Nephron progenitor cell (in vitro differentiated cells): ENCODE data around the gene FNDC3B.

Experiments
- DNase-seq: peaks from one replicate; pipeline ENCODE4 v3.0.0; 2021
- H3K27ac Mint-ChIP-seq: 2 replicates; pipeline ENCODE4 v1.8.0; 2021; ENCODE audit warnings: mild to moderate bottlenecking, moderate library complexity, mixed read lengths
- H3K27me3 Mint-ChIP-seq: 2 replicates; pipeline ENCODE4 v1.8.0; 2021; ENCODE audit warnings: mild to moderate bottlenecking, low read depth, mixed read lengths; ENCODE audit not compliant: poor library complexity
- H3K36me3 Mint-ChIP-seq: 2 replicates; pipeline ENCODE4 v1.8.0; 2021; ENCODE audit warnings: low read depth, mixed read lengths
- H3K4me1 Mint-ChIP-seq: 2 replicates; pipeline ENCODE4 v1.8.0; 2021; ENCODE audit warnings: mixed read lengths
- H3K4me3 Mint-ChIP-seq: 2 replicates; pipeline ENCODE4 v1.8.0; 2021; ENCODE audit warnings: mild to moderate bottlenecking, moderate library complexity, mixed read lengths
- H3K9me3 Mint-ChIP-seq: 2 replicates; pipeline ENCODE4 v1.8.0; 2021; ENCODE audit warnings: mild to moderate bottlenecking, moderate library complexity, mixed read lengths
- TF ChIP-seq, protein P1 (sequence below): fragments of 200-600 bp; sonication (generic); IDR thresholded peaks from 2 replicates; pipeline ENCODE4 v1.5.0; 2021; ENCODE audit warnings: antibody characterized with exemption

FNDC3B gene

DNA sequence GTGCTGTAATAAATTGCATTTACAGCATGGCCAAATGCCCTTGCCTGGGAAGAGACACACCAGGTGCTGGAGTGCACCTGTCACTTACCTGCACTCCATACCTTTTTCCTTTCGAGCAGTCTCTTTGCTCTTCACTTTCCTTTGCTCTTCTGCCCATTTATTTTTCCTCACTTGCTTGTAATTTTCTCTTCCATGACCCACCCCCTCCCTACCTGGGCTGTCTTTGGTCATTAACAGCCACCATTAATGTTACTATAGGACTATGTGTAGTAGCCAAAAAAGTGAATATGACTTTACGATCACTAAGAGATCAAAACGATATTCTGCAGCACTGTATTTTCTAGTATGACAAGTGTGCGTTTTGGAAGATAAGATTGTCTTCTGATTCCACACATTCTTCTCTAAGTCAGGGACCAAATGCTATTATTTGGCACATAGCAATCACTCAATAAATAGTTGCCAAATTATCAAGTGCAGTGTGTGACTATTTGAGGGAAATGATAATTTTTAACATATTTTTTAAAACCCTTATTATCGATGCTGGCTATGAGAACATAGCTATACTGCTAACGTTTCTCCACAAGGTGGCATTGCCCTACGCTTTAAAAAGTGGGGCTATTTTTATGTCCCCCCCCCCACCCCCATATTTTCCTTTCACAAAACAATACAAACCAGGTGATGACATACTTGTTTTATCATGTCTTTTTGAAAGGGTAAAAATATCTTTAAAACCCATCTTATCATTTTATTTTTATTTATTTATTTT, 294.5 kb downstream of the FNDC3B start:
- no peak for DNase-seq
- no peaks in the 10 kb centered on the region for H3K9me3 Mint-ChIP-seq
- TF ChIP-seq, protein P1, sequence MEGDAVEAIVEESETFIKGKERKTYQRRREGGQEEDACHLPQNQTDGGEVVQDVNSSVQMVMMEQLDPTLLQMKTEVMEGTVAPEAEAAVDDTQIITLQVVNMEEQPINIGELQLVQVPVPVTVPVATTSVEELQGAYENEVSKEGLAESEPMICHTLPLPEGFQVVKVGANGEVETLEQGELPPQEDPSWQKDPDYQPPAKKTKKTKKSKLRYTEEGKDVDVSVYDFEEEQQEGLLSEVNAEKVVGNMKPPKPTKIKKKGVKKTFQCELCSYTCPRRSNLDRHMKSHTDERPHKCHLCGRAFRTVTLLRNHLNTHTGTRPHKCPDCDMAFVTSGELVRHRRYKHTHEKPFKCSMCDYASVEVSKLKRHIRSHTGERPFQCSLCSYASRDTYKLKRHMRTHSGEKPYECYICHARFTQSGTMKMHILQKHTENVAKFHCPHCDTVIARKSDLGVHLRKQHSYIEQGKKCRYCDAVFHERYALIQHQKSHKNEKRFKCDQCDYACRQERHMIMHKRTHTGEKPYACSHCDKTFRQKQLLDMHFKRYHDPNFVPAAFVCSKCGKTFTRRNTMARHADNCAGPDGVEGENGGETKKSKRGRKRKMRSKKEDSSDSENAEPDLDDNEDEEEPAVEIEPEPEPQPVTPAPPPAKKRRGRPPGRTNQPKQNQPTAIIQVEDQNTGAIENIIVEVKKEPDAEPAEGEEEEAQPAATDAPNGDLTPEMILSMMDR: no peak
- peak overlapping the region; percentile 9 for H3K27ac Mint-ChIP-seq
- peaks cover 76% of the 10 kb centered on the region for H3K36me3 Mint-ChIP-seq
- no peaks in the 10 kb centered on the region for H3K4me1 Mint-ChIP-seq
- no peak overlapping the region for H3K4me3 Mint-ChIP-seq
- no peaks in the 10 kb centered on the region for H3K27me3 Mint-ChIP-seq

DNA sequence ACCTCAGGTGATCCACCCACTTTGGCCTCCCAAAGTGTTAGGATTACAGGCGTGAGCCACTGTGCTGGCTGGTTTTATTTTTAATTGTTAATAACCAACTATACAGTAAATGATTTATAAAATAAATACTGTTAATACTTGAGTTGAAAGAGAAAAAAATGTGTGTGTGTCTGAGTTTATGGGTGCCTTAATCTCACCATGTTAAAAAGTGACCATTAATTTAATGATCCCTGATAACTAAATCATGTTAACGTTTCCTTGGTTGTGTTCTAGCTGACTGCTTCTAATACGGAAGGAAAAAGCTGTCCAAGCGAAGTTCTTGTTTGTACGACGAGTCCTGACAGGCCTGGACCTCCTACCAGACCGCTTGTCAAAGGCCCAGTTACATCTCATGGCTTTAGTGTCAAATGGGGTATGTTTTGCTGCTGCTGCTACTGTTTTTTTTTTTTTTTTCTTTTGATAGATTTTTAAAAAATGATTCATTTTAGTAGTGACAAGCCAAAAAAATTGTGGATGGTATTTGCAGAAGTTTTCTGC, 295.4 kb downstream of the FNDC3B start:
- no peak overlapping the region for H3K27ac Mint-ChIP-seq
- H3K9me3 Mint-ChIP-seq: no peaks in the 10 kb centered on the region
- H3K4me3 Mint-ChIP-seq: no peak overlapping the region
- no peaks in the 10 kb centered on the region for H3K4me1 Mint-ChIP-seq
- peaks cover 72% of the 10 kb centered on the region for H3K36me3 Mint-ChIP-seq
- DNase-seq: no peak
- no peaks in the 10 kb centered on the region for H3K27me3 Mint-ChIP-seq
- TF ChIP-seq, protein P1: no peak

DNA sequence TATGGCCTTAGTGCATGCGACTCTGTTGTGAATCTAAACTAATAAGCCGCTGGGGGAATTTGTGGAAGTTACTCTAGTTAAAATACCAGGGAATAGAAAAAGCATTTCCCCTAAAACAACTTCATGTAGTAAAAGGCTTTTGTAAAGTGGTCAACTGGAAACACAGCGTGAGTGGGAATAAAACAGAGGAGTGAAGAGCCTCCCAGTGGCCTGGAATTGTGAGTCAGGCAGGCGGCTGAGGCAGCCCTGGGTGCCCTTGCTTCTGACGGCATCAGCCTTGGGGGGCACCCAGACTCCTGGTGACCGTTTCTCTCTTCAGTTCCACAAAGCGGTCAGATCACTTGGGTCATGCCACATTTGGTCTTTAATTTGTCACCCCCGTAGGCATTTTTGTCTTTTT, 300.5 kb downstream of the FNDC3B start:
- no peak for DNase-seq
- no peak overlapping the region for H3K4me3 Mint-ChIP-seq
- peaks cover 71% of the 10 kb centered on the region for H3K36me3 Mint-ChIP-seq
- no peaks in the 10 kb centered on the region for H3K9me3 Mint-ChIP-seq
- no peaks in the 10 kb centered on the region for H3K27me3 Mint-ChIP-seq
- no peaks in the 10 kb centered on the region for H3K4me1 Mint-ChIP-seq
- H3K27ac Mint-ChIP-seq: no peak overlapping the region
- TF ChIP-seq, protein P1: no peak

DNA sequence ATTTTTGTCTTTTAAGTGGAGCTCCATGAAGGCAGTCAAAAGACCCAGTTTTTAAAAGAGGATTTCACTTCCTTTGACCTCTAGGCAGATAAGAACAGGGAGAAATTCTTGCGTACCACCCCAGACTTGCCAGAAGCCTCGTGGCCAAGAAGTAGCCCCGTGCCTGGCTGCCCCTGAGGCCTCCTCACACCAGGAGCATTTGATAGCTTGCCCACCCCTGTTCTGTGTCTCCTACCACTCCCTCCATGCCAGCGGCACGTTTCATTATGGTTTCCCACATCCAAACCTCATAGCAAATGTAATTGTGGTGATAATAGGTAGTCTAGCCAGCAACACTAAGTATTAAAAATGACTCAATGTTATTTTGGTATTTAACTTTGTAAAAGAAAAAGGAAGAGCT, 301.2 kb downstream of the FNDC3B start:
- Mint-ChIP-seq H3K36me3 (peaks cover 74% of the 10 kb centered on the region), H3K9me3 (no peaks in the 10 kb centered on the region), H3K27ac (peak overlapping the region; percentile 79)

DNA sequence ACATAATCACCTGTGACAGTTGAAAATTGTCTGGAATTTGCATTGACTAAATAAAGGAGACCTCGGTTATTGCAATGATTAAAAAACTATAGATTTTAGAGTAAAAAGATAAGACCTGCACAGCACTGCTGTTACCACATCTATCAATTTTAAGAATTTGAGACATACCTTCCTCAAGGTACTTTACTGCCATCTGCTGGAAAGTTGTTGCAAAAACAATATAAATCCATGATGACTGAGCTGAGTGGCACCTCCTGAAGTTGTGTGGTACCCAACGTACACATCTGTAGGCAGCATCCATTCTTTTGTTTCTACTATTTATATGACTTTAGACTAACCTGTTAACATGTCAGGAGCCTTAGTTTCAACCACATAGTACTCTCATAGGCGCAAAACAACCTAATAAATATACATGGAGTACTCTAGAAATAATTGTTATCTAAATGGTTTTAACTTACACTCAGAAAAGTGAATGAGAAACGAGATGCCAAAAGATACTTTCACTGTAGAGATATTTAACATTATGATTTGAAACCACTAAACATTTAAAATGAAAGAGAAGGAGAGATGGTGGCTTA, 302.2 kb downstream of the FNDC3B start:
- H3K4me1 Mint-ChIP-seq: no peaks in the 10 kb centered on the region
- TF ChIP-seq, protein P1: peak; percentile 64
- H3K36me3 Mint-ChIP-seq: peaks cover 71% of the 10 kb centered on the region
- no peak overlapping the region for H3K4me3 Mint-ChIP-seq
- no peaks in the 10 kb centered on the region for H3K27me3 Mint-ChIP-seq
- peak; percentile 12 for DNase-seq
- H3K9me3 Mint-ChIP-seq: no peaks in the 10 kb centered on the region
- no peak overlapping the region for H3K27ac Mint-ChIP-seq

More for the DNA sequence above, 301.2 kb downstream of the FNDC3B start:
- Mint-ChIP-seq H3K27me3 (no peaks in the 10 kb centered on the region), H3K4me3 (no peak overlapping the region), H3K4me1 (no peaks in the 10 kb centered on the region)
- TF ChIP-seq, protein P1: no peak
- no peak for DNase-seq
